Activated naive CD4-positive, alpha-beta T cell treated with Interleukin-2 at 50 U/mL for 16 hours (primary cell): ENCODE results near the gene TMEM245.

Source experiments
- DNase-seq: peaks from one replicate; pipeline ENCODE4 v3.0.0-alpha.2; 2020

The TMEM245 gene

GRCh38 chr9:109100543-109101201 is 19.1 kb downstream of the TMEM245 start:
- DNase-seq = no peak

- DNase-seq = no peak
Observed at GRCh38 chr9:109098960-109099308, 20.8 kb downstream of the TMEM245 start.

GRCh38 chr9:109098171-109098959 is 21.4 kb downstream of the TMEM245 start:
- DNase-seq = no peak

GRCh38 chr9:109097146-109097545 is 22.6 kb downstream of the TMEM245 start:
- DNase-seq = no peak

GRCh38 chr9:109095321-109095720 is 24.4 kb downstream of the TMEM245 start:
- no peak for DNase-seq

GRCh38 chr9:109094268-109094667 is 25.5 kb downstream of the TMEM245 start:
- no peak for DNase-seq

- DNase-seq = no peak
Observed at GRCh38 chr9:109092587-109092986, 27.2 kb downstream of the TMEM245 start.

- no peak for DNase-seq
Observed at GRCh38 chr9:109092051-109092580, 27.6 kb downstream of the TMEM245 start.

- DNase-seq = no peak
Observed at GRCh38 chr9:109088221-109088620, 31.5 kb downstream of the TMEM245 start.

- no peak for DNase-seq
Observed at GRCh38 chr9:109087795-109088194, 32.0 kb downstream of the TMEM245 start.

- no peak for DNase-seq
Observed at GRCh38 chr9:109086221-109086620, 33.5 kb downstream of the TMEM245 start.

- DNase-seq = no peak
Observed at GRCh38 chr9:109085510-109085909, 34.2 kb downstream of the TMEM245 start.

- DNase-seq = no peak
Observed at GRCh38 chr9:109083813-109084405, 35.8 kb downstream of the TMEM245 start.

- DNase-seq = no peak
Observed at GRCh38 chr9:109083141-109083540, 36.6 kb downstream of the TMEM245 start.

- no peak for DNase-seq
Observed at GRCh38 chr9:109082091-109082620, 37.6 kb downstream of the TMEM245 start.

- DNase-seq = no peak
Observed at GRCh38 chr9:109074236-109074889, 45.4 kb downstream of the TMEM245 start.

GRCh38 chr9:109072821-109073435 is 46.8 kb downstream of the TMEM245 start:
- DNase-seq = no peak

- DNase-seq = no peak
Observed at GRCh38 chr9:109072133-109072692, 47.5 kb downstream of the TMEM245 start.

- no peak for DNase-seq
Observed at GRCh38 chr9:109068764-109069163, 51.0 kb downstream of the TMEM245 start.

- DNase-seq = no peak
Observed at GRCh38 chr9:109064963-109065702, 54.6 kb downstream of the TMEM245 start.

- DNase-seq = no peak
Observed at GRCh38 chr9:109063760-109064159, 56.0 kb downstream of the TMEM245 start.

- no peak for DNase-seq
Observed at GRCh38 chr9:109062543-109062942, 57.2 kb downstream of the TMEM245 start.
